Epidermal melanocyte (primary cell): ENCODE data around the gene WSCD1.

Source experiments
- DNase-seq: peaks from one replicate; pipeline ENCODE4 v3.0.0; 2011; ENCODE audit warnings: low spot score; ENCODE audit not compliant: insufficient read length

Gene WSCD1

GRCh38 chr17:6106212-6106611 lies 36.0 kb downstream of the WSCD1 start:
- DNase-seq: no peak

GRCh38 chr17:6107791-6108190 lies 37.6 kb downstream of the WSCD1 start:
- DNase-seq: no peak

- no peak for DNase-seq
These were observed 38.2 kb downstream of the WSCD1 start for GRCh38 chr17:6108382-6108781.

- no peak for DNase-seq
These were observed 38.8 kb downstream of the WSCD1 start for GRCh38 chr17:6108987-6109386.

GRCh38 chr17:6109536-6109935 lies 39.4 kb downstream of the WSCD1 start:
- no peak for DNase-seq

- DNase-seq: no peak
These were observed 39.9 kb downstream of the WSCD1 start for GRCh38 chr17:6110088-6110487.

- no peak for DNase-seq
These were observed 40.4 kb downstream of the WSCD1 start for GRCh38 chr17:6110592-6110991.

GRCh38 chr17:6120351-6120750 lies 50.2 kb downstream of the WSCD1 start:
- no peak for DNase-seq

GRCh38 chr17:6124856-6125255 lies 54.7 kb downstream of the WSCD1 start:
- no peak for DNase-seq

- DNase-seq: no peak
These were observed 56.6 kb downstream of the WSCD1 start for GRCh38 chr17:6126768-6127167.

- no peak for DNase-seq
These were observed 64.5 kb downstream of the WSCD1 start for GRCh38 chr17:6134721-6135120.

GRCh38 chr17:6135236-6135635 lies 65.1 kb downstream of the WSCD1 start:
- DNase-seq: no peak

- no peak for DNase-seq
These were observed 65.8 kb downstream of the WSCD1 start for GRCh38 chr17:6135996-6136395.

- DNase-seq: no peak
These were observed 67.7 kb downstream of the WSCD1 start for GRCh38 chr17:6137716-6138502.

GRCh38 chr17:6138761-6139446 lies 68.7 kb downstream of the WSCD1 start:
- no peak for DNase-seq

GRCh38 chr17:6139447-6139832 lies 69.3 kb downstream of the WSCD1 start:
- no peak for DNase-seq

- DNase-seq: no peak
These were observed 70.0 kb downstream of the WSCD1 start for GRCh38 chr17:6140188-6140587.

GRCh38 chr17:6140728-6141330 lies 70.7 kb downstream of the WSCD1 start:
- no peak for DNase-seq

GRCh38 chr17:6142701-6143100 lies 72.5 kb downstream of the WSCD1 start:
- no peak for DNase-seq

- no peak for DNase-seq
These were observed 75.8 kb downstream of the WSCD1 start for GRCh38 chr17:6145946-6146345.

- no peak for DNase-seq
These were observed 76.9 kb downstream of the WSCD1 start for GRCh38 chr17:6147042-6147441.

GRCh38 chr17:6153375-6153774 lies 83.2 kb downstream of the WSCD1 start:
- DNase-seq: no peak

- no peak for DNase-seq
These were observed 87.5 kb downstream of the WSCD1 start for GRCh38 chr17:6157716-6158115.
